ENCODE measurements around the gene ARID1A.

DNA sequence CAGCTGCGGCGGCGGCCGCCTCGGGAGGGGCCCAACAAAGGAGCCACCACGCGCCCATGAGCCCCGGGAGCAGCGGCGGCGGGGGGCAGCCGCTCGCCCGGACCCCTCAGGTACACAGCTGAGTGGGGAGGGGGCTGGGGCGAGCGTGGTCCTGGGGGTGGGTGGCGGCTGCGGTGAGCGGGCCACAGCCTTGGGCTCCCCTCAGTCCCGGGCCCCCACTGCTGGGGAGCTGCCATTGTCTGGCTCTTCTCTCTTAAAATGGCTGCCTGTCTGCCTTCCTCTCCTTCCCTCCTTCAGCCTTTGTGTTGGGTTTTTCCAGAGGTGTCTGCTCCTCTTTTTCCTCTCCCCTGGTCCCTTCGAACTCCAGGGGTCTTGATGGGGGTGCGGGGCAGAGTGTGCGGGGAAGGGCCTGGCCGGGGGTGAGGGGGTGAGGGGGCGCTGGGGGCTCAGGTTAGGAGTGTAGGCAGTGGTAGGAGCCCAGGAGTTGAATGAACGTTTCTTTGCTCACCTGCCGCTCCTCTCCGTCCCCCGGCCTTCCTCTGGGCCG is 1.7 kb downstream of the ARID1A start:
- TF ChIP-seq CHD1 (IDR thresholded peaks at IDR 0.05; ENCODE audit: low read depth, low read length): no peak
- TF ChIP-seq, protein P1, sequence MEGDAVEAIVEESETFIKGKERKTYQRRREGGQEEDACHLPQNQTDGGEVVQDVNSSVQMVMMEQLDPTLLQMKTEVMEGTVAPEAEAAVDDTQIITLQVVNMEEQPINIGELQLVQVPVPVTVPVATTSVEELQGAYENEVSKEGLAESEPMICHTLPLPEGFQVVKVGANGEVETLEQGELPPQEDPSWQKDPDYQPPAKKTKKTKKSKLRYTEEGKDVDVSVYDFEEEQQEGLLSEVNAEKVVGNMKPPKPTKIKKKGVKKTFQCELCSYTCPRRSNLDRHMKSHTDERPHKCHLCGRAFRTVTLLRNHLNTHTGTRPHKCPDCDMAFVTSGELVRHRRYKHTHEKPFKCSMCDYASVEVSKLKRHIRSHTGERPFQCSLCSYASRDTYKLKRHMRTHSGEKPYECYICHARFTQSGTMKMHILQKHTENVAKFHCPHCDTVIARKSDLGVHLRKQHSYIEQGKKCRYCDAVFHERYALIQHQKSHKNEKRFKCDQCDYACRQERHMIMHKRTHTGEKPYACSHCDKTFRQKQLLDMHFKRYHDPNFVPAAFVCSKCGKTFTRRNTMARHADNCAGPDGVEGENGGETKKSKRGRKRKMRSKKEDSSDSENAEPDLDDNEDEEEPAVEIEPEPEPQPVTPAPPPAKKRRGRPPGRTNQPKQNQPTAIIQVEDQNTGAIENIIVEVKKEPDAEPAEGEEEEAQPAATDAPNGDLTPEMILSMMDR (conservative IDR thresholded peaks at IDR 0.05; ENCODE audit: low read depth, low read length): no peak
- TF ChIP-seq RAD21 (IDR thresholded peaks at IDR 0.05; ENCODE audit: low read length): no peak
- TF ChIP-seq, protein P2, sequence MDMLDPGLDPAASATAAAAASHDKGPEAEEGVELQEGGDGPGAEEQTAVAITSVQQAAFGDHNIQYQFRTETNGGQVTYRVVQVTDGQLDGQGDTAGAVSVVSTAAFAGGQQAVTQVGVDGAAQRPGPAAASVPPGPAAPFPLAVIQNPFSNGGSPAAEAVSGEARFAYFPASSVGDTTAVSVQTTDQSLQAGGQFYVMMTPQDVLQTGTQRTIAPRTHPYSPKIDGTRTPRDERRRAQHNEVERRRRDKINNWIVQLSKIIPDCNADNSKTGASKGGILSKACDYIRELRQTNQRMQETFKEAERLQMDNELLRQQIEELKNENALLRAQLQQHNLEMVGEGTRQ (IDR thresholded peaks at IDR 0.05; ENCODE audit: low read depth, low read length): no peak
- no peak for TF ChIP-seq POLR2A (IDR thresholded peaks at IDR 0.05; ENCODE audit: low read depth, low read length)
- TF ChIP-seq CEBPB (IDR thresholded peaks at IDR 0.05; ENCODE audit: low read depth, low read length): no peak
- TF ChIP-seq FOS (IDR thresholded peaks at IDR 0.05; ENCODE audit: low read depth, low read length): no peak
- no peak for TF ChIP-seq SMC3 (IDR thresholded peaks at IDR 0.05; ENCODE audit: low read depth, low read length)
- TF ChIP-seq MXI1 (IDR thresholded peaks at IDR 0.05; ENCODE audit: borderline replicate concordance, low read depth, low read length): no peak
- no peak for TF ChIP-seq RFX5 (IDR thresholded peaks at IDR 0.05; ENCODE audit: low read depth, low read length)
